Stimulated activated CD8-positive, alpha-beta memory T cell treated with anti-CD3 and anti-CD28 coated beads, Interleukin-7, amount 100 ng/mL, for 48 hours (primary cell): ENCODE measurements around the gene PAF1.

Experiments used
- DNase-seq, 2 donors: peaks; one replicate each; pipeline ENCODE4 v3.0.0-alpha.2; 2020; ENCODE audit warnings: low read depth in 1 of 2; ENCODE audit errors: extremely low read depth in 1 of 2

Gene PAF1

DNA sequence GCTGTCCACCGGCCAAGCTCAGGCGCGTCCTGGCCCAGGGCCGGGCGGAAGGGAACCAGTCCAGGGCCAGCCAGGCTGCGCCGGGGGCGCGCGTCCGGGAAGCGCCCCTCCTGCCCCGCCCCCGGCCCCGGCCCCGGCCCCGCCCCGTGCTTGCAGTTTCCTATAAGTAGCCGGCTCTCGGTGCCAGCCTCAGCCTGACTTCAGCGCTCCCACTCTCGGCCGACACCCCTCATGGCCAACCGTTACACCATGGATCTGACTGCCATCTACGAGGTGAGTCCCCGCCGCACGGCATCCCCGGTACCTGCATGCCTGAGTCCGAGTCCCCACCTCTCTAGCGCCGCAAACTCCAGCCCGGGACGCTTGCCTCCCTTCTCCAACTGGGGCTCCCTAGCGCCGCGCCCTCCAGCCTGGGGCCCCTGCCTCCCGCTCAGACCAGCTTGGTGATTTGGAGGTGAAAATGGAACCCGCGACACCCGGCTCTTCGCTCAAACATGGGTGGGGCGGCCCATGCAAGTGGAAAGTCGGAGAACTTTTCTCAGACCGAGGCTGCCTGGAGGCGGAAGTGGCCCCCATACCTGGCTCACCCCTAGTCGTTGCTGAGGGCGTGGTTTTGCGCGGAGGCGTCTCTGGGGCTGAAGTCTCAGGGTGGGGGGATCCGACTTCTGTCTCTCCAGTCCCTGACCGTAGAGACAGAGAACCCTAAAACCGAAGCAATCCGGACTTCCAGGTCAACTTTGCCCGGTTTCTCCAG lies 15.9 kb upstream of the PAF1 start, which contains the start of gene ZFP36:
TSS of gene ZFP36 (plus strand) at position 192 of the 754 bp plus-strand sequence. CDS start at position 250, 58 bp downstream.
- DNase-seq, result peak; percentile 70 to 79

DNA sequence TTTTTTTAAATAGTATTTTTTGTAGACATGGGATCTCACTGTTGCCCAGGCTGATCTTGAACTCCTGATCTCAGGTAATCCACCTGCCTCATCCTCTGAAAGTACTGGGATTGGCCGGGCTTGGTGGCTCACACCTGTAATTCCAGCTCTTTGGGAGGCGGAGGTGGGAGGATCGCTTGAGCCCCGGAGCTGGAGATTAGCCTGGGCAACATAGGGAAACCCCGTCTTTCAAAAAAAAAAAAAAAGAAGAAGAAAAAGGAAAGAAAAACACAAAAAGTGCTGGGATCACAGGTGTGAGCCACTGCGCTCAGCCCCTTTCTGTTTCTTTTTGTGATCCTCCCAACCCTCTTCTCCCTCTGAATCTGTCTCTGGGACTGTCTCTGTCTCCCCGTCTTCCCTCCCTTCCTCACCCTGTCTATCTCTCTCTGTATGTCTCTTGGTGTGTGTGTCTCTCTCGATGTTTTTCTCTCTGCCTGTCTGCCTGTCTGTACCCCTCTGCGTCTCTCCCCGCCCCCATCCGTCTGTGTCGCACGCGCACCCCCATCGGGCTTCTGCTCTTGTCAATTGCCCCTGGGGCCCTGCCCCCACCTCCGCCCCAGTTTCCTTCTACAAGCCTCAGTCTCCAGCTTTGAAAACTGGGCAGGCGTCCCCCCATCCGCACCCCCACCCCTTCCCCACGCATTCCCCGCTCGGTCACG lies 15.2 kb upstream of the PAF1 start:
- peak; percentile 68 to 89 for DNase-seq

DNA sequence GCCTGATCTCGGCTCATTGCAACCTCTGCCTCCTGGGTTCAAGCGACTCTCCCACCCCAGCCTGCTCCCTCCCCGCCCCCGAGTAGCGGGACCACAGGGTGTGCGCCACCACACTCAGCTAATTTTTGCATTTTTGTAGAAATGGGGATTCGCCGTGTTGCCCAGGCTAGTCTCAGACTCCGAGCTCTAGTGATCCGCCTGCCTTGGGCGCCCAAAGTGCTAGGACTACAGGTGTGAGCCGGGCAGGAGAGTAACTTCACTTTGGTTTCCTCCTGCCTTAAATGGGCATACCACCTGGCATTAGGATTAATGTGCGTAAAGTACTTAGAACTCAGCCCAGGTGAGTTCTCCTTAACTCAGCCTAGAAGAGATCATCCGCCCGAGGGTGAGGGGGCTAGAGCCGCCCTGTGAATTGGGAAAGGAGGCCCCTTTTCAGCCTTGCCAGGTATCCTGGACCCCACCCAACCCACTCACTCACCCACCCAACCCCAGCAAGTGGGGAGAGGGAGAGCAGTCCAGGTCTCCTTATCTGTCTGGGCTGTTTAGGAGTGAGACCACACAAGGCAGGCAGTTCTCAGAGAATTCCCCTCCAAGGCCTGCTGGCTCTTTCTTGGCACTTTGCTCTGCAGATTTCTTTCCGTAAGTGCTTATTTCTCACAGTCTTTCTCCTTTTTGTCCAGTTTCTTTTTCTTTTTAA lies 14.5 kb upstream of the PAF1 start:
- DNase-seq, result no peak

DNA sequence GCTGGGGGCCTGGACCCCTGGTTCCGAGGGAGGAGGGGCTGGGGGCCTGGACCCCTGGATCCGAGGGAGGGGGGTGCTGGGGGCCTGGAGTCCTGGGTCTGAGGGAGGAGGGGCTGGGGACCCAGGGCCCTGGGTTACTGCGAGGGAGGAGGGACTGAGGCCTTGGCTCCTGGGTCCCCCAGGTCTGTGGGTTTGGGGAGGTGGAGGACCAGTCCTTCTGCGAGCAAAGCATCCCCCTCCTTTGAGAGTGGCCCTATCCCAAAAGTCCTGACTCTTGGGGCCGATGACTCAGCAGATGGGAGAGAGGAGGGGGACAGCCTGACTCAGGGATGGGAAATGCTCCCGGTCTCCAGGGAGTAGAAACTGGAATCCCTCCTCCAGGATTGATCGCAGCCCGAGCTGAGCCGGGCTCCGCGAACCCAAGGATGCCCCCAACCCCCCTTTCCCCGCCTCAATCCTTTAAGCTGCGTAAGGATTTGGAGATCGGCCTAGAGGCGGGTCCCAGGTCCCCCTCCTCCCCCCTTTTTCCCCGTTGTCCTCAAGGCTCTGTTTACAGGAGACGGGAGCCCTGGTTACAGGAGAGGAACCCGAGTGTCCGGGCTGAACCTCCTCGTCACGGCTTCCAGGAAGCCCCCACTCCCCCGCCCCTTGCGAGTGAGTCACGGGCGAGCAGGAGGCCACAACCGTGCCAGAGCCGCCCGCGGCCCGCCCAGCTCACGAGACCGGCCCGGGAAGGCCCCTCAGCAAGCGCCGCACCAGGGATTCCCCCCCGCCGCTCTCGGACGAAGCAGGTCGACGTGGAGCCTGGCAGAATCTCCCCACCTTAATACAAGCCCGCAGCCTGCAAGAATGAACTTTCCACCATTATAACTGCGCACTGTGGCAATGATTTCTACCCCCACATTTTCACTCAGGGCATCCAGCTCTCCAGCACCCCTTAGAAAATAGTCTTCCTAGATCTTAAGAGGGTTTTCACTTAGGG lies 12.7 kb upstream of the PAF1 start:
- peak; percentile 95 to 96 for DNase-seq

DNA sequence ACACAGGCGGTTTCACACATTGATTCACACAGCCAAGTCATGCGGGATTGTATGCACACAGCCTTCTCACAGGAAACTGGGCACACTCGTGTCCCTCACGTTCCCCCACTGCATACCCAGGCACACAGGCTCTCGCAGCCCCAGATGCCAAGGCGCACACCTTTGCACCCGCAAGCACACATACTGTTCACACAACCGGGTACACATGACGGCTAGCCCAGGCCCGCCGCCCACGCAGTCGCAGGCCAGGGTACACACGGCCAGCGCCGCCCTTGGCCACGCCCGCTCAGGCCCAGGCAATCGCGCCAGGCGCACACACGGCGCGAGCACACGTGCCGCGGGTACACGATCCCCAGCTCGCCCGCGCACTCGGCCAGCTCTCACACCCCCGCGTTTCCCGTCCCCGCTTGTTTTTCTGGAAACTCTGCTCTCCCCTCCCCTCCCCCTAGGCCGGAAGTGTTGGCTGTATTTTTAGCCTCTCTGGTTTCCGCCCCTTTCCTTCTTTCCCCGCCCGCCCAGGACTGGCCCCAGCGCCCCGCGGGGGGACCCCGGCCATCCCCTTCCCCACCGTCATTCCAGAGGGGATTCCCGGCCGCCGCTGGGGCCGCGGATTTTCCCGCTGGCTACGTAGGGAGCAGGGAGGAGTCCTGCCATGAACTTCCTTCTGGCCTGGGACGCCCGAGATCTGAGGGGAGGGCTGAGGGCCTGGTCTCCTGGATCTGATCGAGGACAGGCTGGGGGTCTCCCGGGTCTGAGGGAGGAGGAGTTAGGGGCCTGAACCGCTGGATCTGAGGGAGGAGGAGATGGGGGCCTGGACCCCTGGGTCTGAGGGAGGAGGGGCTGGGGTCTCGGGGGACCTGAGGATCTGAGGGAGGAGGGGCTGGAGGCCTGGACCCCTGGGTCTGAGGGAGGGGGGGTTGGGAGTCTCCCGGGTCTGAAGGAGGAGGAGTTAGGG lies 11.7 kb upstream of the PAF1 start:
- peak; percentile 66 to 84 for DNase-seq

DNA sequence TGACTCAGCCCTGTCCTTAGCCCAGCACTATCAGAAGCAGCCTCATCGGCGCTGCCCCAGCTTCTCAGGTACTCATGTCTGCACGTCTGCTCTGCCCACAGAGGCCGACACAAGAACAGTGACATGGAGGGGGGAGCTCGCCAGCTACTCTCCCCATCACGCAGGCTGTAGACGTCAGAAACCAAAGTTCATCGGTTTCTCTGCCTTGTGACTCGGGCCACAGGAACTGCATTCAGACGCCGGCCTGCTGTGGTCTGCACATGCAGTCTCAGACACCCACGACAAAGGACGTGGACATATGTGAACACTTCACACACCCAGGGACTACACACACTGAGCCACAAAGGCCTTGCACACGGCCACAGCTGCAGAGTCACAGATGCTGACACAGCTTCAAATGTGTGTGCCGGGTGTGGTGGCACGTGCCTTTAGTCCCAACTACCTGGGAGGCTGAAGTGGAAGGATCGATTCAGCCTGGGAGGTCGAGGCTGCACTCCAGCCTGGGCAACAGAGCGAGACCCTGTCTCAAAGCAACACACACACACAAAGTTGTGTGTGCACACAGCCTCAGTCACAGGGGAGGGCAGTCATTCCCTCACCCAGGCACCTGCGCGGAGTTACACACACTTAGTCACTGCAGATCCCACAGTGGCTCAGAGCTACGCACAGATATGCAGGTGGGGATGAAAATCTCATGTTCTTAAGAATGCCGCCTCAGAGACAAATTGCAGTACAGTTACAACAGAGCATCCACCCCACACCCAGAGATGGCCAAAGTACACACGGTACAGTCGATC lies 10.8 kb upstream of the PAF1 start:
- peak; percentile 69 to 87 for DNase-seq

DNA sequence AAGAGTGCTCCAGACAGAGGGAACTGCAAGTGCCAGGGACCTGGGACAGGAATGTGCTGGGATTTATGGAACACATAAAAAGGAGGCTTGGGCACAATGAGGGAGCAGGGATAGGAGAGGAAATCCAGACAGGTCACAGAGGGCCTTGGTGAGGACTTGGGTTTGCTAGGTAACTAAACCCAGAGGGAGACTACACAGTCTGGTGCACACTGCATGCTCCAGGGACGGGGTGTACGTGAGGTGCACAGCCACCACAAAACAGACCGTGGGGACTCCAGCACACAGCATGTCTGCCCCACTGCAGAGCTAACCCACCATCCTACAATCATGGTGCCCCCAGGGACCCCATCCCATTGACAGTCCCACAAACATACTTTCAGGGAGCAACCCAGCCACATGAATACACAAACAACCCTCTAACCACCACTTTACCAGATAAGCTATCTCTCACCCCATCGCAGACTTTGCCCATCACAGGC lies 10.2 kb upstream of the PAF1 start:
- DNase-seq, result no peak

DNA sequence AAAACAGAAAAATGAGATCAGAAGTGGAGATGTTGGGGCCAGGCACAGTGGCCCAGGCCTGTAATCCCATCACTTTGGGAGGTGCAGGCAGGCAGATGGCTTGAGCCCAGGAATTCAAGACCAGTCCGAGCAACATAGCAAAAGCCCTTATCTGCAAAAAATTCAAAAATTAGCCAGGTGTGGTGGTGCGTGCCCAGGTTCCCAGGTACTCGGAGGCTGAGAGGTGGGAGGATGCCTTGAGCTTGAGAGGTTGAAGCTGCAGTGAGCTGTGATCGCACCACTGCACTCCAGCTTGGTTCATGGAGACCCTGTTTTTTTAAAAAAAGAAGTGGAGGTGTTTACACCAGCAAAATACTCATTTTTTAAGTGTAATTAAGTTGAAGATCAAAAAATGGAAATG lies 9.2 kb upstream of the PAF1 start:
- no peak for DNase-seq

DNA sequence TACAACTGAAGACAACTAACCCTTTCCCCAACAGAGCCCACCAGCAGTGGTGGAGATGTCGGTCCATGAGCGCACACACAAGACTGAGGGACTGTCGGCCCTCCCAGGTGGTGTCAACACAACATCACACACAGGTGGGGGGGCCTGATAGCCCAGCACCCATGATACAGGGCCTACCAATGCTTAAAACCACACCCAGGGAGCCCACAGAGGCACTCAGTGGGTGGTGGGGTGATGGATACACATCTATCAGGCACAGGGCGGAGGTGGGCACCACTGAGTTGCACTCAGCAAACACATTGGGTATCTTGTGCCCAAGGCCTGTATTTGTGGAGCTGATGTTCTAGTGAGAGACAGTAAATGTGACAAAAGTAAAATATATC lies 8.8 kb upstream of the PAF1 start:
- no peak for DNase-seq

DNA sequence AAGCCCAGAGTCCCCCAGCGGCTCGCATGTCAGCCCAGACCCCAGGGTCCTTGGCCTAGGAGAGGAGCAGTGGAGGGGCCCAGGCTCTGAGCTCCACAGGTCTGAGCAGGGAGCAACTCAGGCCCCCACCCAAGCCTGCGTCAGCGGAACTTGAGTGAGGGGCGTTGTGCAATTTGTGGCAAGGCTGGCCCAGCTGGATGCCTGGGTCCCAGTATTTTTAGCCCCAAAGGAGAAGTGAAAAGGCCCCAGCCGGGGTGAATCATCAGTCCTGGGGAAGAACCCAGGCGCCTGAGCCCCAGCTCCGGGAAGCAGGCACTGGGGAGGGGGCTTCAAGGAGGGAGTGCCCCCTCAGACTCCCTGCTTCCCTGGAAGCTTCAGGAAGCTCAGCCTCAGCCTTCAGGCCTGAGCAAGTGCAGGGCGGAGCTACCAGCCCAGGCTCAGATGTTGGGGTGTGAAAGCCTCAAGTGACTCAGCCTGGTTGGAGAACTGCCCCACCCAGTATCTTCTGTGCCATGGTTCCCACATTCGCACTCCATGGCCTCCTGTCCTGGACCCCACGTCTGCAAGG lies 7.5 kb upstream of the PAF1 start:
- peak in 1 of 2 donors; percentile 65 for DNase-seq

DNA sequence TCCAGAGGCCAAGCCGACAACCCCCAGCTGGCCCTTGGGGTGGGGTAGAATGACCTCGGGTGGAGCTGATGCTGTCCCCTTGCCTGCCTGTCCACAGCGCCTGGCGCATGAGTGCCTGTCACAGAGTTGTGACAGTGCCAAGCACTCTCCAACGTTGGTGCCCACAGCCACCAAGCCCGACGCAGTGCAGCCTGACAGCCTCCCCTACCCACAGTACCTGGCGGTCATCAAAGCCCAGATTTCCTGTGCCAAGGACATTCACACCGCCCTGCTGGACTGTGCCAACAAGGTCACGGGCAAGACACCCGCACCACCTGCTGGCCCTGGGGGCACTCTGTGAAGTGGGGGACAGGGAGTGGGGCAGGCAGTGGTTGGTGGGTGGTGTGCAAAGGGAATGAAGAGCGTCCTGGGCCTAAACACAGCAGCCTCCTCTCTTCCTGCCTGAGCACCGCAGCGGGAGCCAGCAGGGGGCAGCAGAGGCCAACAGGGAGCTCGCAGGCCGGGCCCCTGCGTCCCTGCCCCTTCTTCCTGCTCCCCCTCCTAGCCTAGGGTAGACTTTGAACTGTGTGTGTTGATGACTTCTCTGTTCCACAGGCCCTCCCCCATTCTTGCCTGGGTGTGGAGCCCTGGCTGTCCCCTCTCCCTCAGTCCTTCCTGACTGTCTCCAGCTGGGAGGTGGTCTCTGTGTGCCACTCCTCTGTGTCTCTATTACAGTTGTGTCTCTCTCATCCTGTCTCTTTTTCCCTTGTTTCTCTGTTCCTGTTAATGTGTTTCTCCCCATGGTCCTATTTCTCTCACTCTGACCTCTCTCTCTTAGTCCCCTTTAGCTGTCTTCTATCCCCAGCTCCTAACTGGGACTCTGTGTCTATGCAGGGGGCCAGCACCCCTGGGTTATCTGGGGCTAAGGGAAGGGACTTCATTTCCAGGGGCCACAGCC lies 6.7 kb upstream of the PAF1 start:
- DNase-seq, result peak; percentile 84 to 89

DNA sequence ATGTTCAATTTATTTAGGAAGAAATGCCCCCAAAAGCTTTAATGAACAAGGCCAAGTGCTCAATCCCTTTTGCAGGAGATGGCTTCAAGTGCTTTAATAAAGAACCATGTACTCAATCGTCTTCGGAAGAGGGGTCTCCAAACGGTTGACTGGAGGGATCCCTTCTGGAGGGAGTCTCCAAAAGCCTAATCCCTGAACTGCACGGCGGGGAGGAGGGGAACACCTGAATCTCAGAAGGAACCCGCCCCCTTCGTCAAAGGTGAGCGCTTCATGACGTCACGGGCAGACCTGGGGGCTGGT lies 505 bp downstream of the PAF1 start:
- DNase-seq, result no peak

DNA sequence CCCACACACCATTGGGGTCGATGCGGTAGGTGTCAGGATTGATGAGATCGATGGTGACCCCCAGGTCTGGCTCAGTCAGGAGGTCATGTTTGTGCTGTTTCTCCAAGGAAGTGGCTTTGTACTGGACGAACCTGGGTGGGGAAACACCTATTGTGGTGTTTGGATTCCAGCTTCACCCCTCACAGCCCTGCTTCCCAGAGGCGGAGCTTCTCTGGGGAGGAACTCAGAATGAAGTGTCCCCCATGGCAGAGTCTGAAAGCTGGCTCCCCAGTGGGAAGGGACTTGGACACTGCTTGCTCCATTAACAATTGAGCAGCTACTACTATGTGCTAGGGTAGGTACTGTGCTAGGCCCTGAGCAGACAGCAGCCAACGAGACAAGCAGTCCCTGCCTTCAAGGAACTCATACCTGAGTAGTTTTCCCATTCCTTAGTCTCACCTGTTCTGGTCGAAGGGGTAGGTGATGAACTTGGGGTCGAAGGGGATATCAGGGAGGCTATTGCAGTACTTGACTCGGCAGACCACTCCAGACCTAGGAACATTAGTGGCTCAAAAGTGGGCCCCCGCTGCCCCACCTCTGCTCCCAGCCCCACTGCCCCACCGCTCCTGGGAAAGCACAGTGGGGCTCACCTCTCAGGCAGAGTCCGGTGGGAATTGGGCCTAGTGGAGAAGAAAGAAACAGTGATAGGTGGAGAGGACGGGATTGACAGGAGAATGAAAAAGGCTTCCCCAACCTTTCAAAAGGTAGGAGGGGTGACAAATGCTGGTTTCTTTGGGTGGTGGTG lies 1.1 kb downstream of the PAF1 start:
- no peak for DNase-seq

DNA sequence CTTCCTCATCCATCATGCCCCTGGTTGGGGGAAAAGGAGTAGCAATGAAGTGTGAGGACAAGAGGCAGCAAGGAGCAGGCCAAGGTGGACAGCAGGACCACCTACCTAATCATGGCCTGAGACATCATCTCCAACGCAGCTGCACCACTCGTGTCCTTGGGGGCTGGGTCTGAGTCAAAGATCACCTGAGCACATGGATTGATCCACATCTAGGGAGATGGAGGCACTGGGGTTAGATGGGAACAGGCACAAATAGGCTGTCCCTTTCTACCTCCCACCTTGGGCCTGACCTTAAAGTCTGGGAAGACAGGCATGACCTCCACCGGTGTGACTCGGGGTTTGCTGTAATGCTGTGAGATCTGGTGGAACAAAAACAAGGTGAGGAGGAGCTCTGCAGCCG lies 2.2 kb downstream of the PAF1 start:
- DNase-seq, result no peak

DNA sequence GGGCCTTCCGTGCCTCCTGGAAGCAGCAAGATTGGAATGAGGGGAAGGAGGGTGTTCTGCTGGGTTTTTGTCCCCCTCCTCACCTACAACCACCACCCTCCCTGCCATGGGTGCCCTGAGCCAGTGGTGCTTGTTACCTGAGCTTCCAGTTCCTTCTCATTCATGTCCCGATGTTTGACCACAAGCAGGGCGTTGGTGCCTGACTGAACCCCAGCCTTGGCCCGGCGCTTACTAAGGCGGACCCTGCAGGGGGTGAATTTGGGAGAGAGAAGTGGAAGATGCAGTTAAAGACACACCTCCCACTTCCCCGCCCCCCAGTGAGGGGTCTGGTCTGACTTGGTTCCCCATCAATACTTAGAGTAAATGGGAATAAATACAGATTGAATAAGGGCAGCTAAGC lies 4.3 kb downstream of the PAF1 start:
- no peak for DNase-seq

DNA sequence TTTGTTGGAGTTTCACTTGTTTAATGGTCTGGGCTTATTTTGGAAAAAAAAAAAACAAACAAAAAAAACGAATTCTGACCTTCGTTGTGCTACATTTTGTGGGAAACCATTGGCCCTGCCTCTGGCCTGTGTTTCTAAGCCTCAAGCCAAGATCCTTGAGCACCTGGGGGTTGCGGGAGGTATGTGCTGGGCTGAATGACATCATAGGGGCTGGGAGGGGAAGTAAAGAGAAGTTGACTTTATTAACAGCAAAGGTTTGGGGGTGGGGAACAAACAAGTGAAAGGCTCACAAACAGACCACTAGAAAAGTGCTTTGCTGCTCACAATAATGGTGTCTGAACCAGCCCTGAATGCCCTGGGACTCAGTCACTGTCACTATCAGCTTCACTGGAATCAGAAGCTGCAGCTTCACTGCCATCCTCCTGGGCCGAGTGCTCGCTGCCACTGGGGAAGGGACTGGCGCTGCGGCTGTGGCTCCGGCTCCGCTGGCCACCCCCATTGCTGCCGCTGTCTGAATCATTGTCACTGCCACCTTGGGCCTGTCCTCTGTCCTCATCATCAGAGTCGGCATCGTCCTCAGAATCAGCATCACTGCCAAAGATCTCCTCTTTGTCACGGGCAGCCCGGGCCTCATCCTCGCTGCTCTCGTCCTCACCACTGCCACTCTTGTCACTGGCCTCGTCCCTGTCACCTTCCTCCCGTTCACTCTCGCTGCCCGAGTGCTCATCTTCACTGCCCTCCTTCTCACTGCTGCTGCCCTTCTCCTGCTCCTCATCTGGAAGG lies 5.1 kb downstream of the PAF1 start:
- DNase-seq, result no peak
